K562 (cell line): ENCODE data around the gene OBSCN. TPM values are rescaled to one million over a fixed set of nuclear protein-coding genes. Genes with fewer than 3 reads are reported as not detected.

Experiments used
- ATAC-seq: fragments of 200-7000 bp; cut with Tn5 transposase; 3 replicates; pipeline ENCODE4 v1.9.1; 2020; ENCODE audit warnings: moderate library complexity
- BruUV-seq: library from RNA; stranded (reverse); fragments of 400-500 nt; replicated peaks from 2 replicates; lab custom pipeline; 2021; lab: Mats Ljungman, UMichigan
- CTCF ChIA-PET: fragments of 300-600 bp; formaldehyde crosslinking; extraction: SDS; loops from one replicate; lab custom pipeline; 2021; ENCODE audit warnings: low intra/inter-chr PET ratio; lab: Yijun Ruan, JAX
- POLR2A ChIA-PET: fragments of 300-600, 350-650 bp; sonication (Branson Sonifier 250); formaldehyde crosslinking; extraction: SDS; loops from one replicate; lab custom pipeline; 2021; ENCODE audit warnings: antibody characterized with exemption, inconsistent platforms; lab: Yijun Ruan, JAX
- DNase-seq, 4 experiments: peaks; one replicate each; pipeline versions ENCODE4 v3.0.0 to v3.0.0-alpha.2; 2011 to 2018; ENCODE audit warnings: low spot score in 3 of 4, mixed read lengths in 3 of 4; ENCODE audit errors: extremely low read depth in 1 of 4
- FAIRE-seq: peaks from 2 replicates; lab custom pipeline; 2011; peaks lifted over from hg19 to GRCh38; lab: Jason Lieb, UNC
- H2AFZ ChIP-seq: 2 replicates; pipeline ENCODE4 v1.6.0; 2011; ENCODE audit warnings: low read depth, low read length, control low read depth, inconsistent platforms
- H3K27ac ChIP-seq: fragments of 200-600 bp; 3 replicates; pipeline ENCODE4 v1.8.0; 2011; ENCODE audit warnings: low read depth, mild to moderate bottlenecking, control low read depth, inconsistent platforms, low read length, moderate library complexity, mixed read lengths; ENCODE audit errors: extremely low read depth
- H3K27me3 ChIP-seq, 2 experiments: fragments of 300-600 bp in 1 of 2; 2 replicates in 1 of 2; 3 replicates in 1 of 2; pipeline versions ENCODE4 v1.6.0 to v1.8.0; 2011; ENCODE audit warnings: inconsistent platforms in 2 of 2, low read length in 2 of 2, mild to moderate bottlenecking in 1 of 2, mixed read lengths in 1 of 2, moderate library complexity in 1 of 2; ENCODE audit not compliant: control insufficient read depth in 2 of 2, insufficient read depth in 2 of 2
- H3K36me3 ChIP-seq: fragments of 300-600 bp; 3 replicates; pipeline ENCODE4 v1.8.0; 2011; ENCODE audit warnings: mild to moderate bottlenecking, low read length, inconsistent platforms; ENCODE audit not compliant: control insufficient read depth, insufficient read depth
- H3K4me1 ChIP-seq, 2 experiments: fragments of 200-600 bp in 1 of 2; replicated peaks in 1 of 2; 2 replicates in 1 of 2; 3 replicates in 1 of 2; pipeline versions ENCODE4 v1.5.1 to v1.8.0; 2011; ENCODE audit warnings: inconsistent platforms in 2 of 2, low read length in 2 of 2, mild to moderate bottlenecking in 1 of 2, mixed read lengths in 1 of 2, moderate library complexity in 1 of 2; ENCODE audit not compliant: control insufficient read depth in 2 of 2, insufficient read depth in 2 of 2
- H3K4me2 ChIP-seq: 2 replicates; pipeline ENCODE4 v1.6.1; 2011; ENCODE audit warnings: low read length, control low read depth, inconsistent platforms, mixed read lengths; ENCODE audit not compliant: insufficient read depth
- H3K4me3 ChIP-seq: fragments of 200-600 bp; sonication (generic), shearing (Covaris generic); 2 replicates; pipeline ENCODE4 v1.5.1; 2016; ENCODE audit warnings: control low read depth, inconsistent platforms
- H3K79me2 ChIP-seq: fragments of 200-600 bp; 3 replicates; pipeline ENCODE4 v1.8.0; 2011; ENCODE audit warnings: low read length, inconsistent platforms; ENCODE audit not compliant: control insufficient read depth, insufficient read depth
- H3K9ac ChIP-seq, 2 experiments: 2 replicates each; pipeline versions ENCODE4 v1.6.0 to v1.6.1; 2011; ENCODE audit warnings: low read depth in 2 of 2, low read length in 2 of 2, control low read depth in 1 of 2, inconsistent platforms in 1 of 2, mild to moderate bottlenecking in 1 of 2, mixed read lengths in 1 of 2; ENCODE audit not compliant: insufficient read depth in 1 of 2
- H3K9me1 ChIP-seq: one replicate; pipeline ENCODE4 v1.6.0; 2011; ENCODE audit warnings: inconsistent platforms, mild to moderate bottlenecking, low read length, moderate library complexity; ENCODE audit not compliant: control insufficient read depth, insufficient read depth
- H3K9me3 ChIP-seq: replicated peaks from 2 replicates; pipeline ENCODE4 v1.5.1; 2011; ENCODE audit warnings: low read depth, low read length, inconsistent platforms; ENCODE audit not compliant: control insufficient read depth, insufficient read depth
- H4K20me1 ChIP-seq: replicated peaks from 2 replicates; pipeline ENCODE4 v1.6.1; 2011; ENCODE audit warnings: low read length, inconsistent platforms, mixed read lengths; ENCODE audit not compliant: control insufficient read depth, insufficient read depth
- BMI1 ChIP-seq: fragments of 150-350 bp; IDR thresholded peaks from 2 replicates; pipeline ENCODE4 v1.6.1; 2014; ENCODE audit warnings: low read length
- CBX8 ChIP-seq: fragments of 200-600 bp; sonication (generic); IDR thresholded peaks from 2 replicates; pipeline ENCODE4 v1.6.1; 2012; ENCODE audit warnings: borderline replicate concordance, mixed run types, low read depth, mild to moderate bottlenecking, moderate library complexity, mixed read lengths, low read length, control low read depth, inconsistent platforms; ENCODE audit not compliant: poor library complexity, severe bottlenecking; ENCODE audit errors: extremely low read depth
- CEBPZ ChIP-seq: fragments of 150-350 bp; IDR thresholded peaks from 2 replicates; pipeline ENCODE4 v1.6.1; 2014; ENCODE audit warnings: low read depth, mild to moderate bottlenecking, low read length, borderline replicate concordance
- JUN ChIP-seq, 2 experiments: sonication (generic) in 1 of 2; formaldehyde crosslinking in 1 of 2; IDR thresholded peaks; 2 replicates each; pipeline versions ENCODE4 v1.6.1 to v1.8.0; 2012 to 2022; ENCODE audit warnings: borderline replicate concordance in 2 of 2, mild to moderate bottlenecking in 2 of 2, improper control_type of control experiment in 1 of 2, low read depth in 1 of 2, low read length in 1 of 2, missing genetic modification reagents in 1 of 2
- PCBP1 ChIP-seq: fragments of 200-400 bp; formaldehyde crosslinking; IDR thresholded peaks from 2 replicates; pipeline ENCODE4 v1.6.1; 2018; ENCODE audit warnings: mild to moderate bottlenecking, low read depth, low read length; ENCODE audit not compliant: poor library complexity, severe bottlenecking
- SMAD1 ChIP-seq: fragments of 150-350 bp; IDR thresholded peaks from 2 replicates; pipeline ENCODE4 v1.6.1; 2014; ENCODE audit warnings: low read length, low read depth; ENCODE audit not compliant: partially characterized antibody
- THRB ChIP-seq: fragments of 450-650 bp; formaldehyde crosslinking; conservative IDR thresholded peaks from 2 replicates; pipeline ENCODE4 v1.4.0; 2022; ENCODE audit warnings: mild to moderate bottlenecking, missing genetic modification characterization
- TRIM28 ChIP-seq: fragments of 450-650 bp; IDR thresholded peaks from 2 replicates; pipeline ENCODE4 v1.6.1; 2017
- ZNF655 ChIP-seq: fragments of 250-450 bp; sonication (Bioruptor Pico); IDR thresholded peaks from 2 replicates; pipeline ENCODE4 v1.5.0; 2021
- WGBS: fragments of 100-300 bp; shearing (Covaris generic); methylation state at CpG from one replicate; pipeline ENCODE4 v1.1.6; 2016; ENCODE audit warnings: low coverage, mixed read lengths; ENCODE audit not compliant: insufficient coverage; ENCODE audit errors: missing lambda C conversion rate; 5-methylcytosine and 5-hydroxymethylcytosine counted together
- in situ Hi-C: fragments of 300-500 bp; cut with MboI; formaldehyde crosslinking; loops from 4 replicates; pipeline ENCODE4 v1.15.0; 2018; ENCODE audit warnings: inconsistent platforms, mixed read lengths
- intact Hi-C: fragments of 100-400 bp; cut with micrococcal nuclease; formaldehyde crosslinking; loops from 2 replicates; pipeline ENCODE4 v1.14.2; 2022
- polyA plus RNA-seq, 8 experiments: library from polyadenylated mRNA; depleted of rRNA in 4 of 8; stranded (reverse) in 5 of 8; unstranded in 3 of 8; fragments of >200 nt; fragmentation: Nextera tagmentation in 2 of 8; fragmentation: Illumina TruSeq in 1 of 8; extraction: Ambion mirVana in 2 of 8; extraction: Trizol in 1 of 8; gene quantifications; 2 replicates each; pipeline versions ENCODE4 v1.2.1 to v1.2.3, GENCODE V29; 2011 to 2014; ENCODE audit warnings: inconsistent platforms in 1 of 8, missing spikeins in 1 of 8
- total RNA-seq, 7 experiments: library from RNA; depleted of rRNA in 6 of 7; stranded (reverse); fragments of >200 nt in 6 of 7; fragmentation: Illumina TruSeq in 2 of 7; extraction: Trizol in 2 of 7; gene quantifications; 2 replicates each; pipeline versions ENCODE4 v1.2.1 to v1.2.3, GENCODE V29; 2011 to 2021; ENCODE audit warnings: low replicate concordance in 1 of 7

OBSCN gene
- total and polyA plus RNA-seq, 9 of the 15 experiments (the other 6 are each of a cell fraction or from before 2014, with no cell fraction given): 0.18 to 19.7 (median 3.6) TPM

GRCh38 chr1:228346731-228347130 is 138.9 kb downstream of the OBSCN start:
- 32% methylated on average over 9 of the region's 9 CpGs for WGBS
- no peaks in the 10 kb centered on the region for H3K79me2 ChIP-seq
- ChIA-PET CTCF (no interaction called here), POLR2A (interaction anchor here (0.6 kb wide), 1 partner anchor 12 kb away, joined by 3 read pairs; no protein-coding TSS in a partner anchor)
- peaks cover 8% of the 10 kb centered on the region; the same call in 1 of the 2 replicates for H3K9me3 ChIP-seq
- intact Hi-C loops: no loop called here
- no peaks in the 10 kb centered on the region; the same call in 2 of the 3 replicates for H3K36me3 ChIP-seq
- no peak overlapping the region for H3K4me2 ChIP-seq
- BruUV-seq: no TSS peak
- FAIRE-seq (no peak), ATAC-seq (no peak), DNase-seq (no peak)
- no peaks in the 10 kb centered on the region for H3K9me1 ChIP-seq
- in situ Hi-C loops: loop anchor here (10.0 kb wide), 1 partner anchor 108 kb away; a partner anchor contains a TSS
- H3K4me3 ChIP-seq: no peak overlapping the region
- no peak overlapping the region for H2AFZ ChIP-seq
- H3K4me1 ChIP-seq: peaks cover 0 to 29% of the 10 kb centered on the region in 2 experiments; a peak in 2 of 5 replicates
- H4K20me1 ChIP-seq: no peaks in the 10 kb centered on the region
- H3K27ac ChIP-seq: no peak overlapping the region
- peaks cover 4 to 48% of the 10 kb centered on the region in 2 experiments; a peak in 3 of 5 replicates for H3K27me3 ChIP-seq
- no peak overlapping the region for H3K9ac ChIP-seq
- TF ChIP-seq TRIM28 (no peak), CEBPZ (no peak), ZNF655 (CRISPR knock-in tag) (no peak), CBX8 (no peak), SMAD1 (no peak), JUN (IDR thresholded peaks at IDR 0.05; ENCODE audit: borderline replicate concordance, low read depth, low read length) (no peak), JUN (CRISPR knock-in tag; IDR thresholded peaks at IDR 0.05; ENCODE audit: borderline replicate concordance) (no peak), THRB (no peak), BMI1 (no peak), PCBP1 (no peak)
